H9 (cell line): ENCODE data around the gene WDR20. TPM values are rescaled to one million over a fixed set of nuclear protein-coding genes. Genes with fewer than 3 reads are reported as not detected.

Experiments
- DNase-seq: peaks from one replicate; pipeline ENCODE4 v3.0.0-alpha.2; 2017
- H2AFZ ChIP-seq: one replicate; pipeline ENCODE4 v1.6.1; 2013; ENCODE audit warnings: mild to moderate bottlenecking, low read length, control low read depth, moderate library complexity
- H2AK5ac ChIP-seq: 2 replicates; pipeline ENCODE4 v1.6.1; 2013; ENCODE audit warnings: low read length, control low read depth, mixed read lengths; ENCODE audit not compliant: insufficient read length
- H2BK120ac ChIP-seq: one replicate; pipeline ENCODE4 v1.6.1; 2013; ENCODE audit warnings: low read depth, mild to moderate bottlenecking, low read length, control low read depth, inconsistent platforms; ENCODE audit not compliant: poor library complexity, severe bottlenecking
- H2BK12ac ChIP-seq: 2 replicates; pipeline ENCODE4 v1.6.1; 2013; ENCODE audit warnings: low read length, control low read depth, mixed read lengths, low read depth; ENCODE audit not compliant: insufficient read length
- H2BK15ac ChIP-seq: 2 replicates; pipeline ENCODE4 v1.6.1; 2013; ENCODE audit warnings: low read depth, low read length, control low read depth
- H2BK20ac ChIP-seq: one replicate; pipeline ENCODE4 v1.6.1; 2013; ENCODE audit warnings: low read depth, mild to moderate bottlenecking, low read length, control low read depth, inconsistent platforms; ENCODE audit not compliant: poor library complexity, severe bottlenecking
- H2BK5ac ChIP-seq: 2 replicates; pipeline ENCODE4 v1.6.1; 2013; ENCODE audit warnings: low read length, control low read depth, mixed read lengths; ENCODE audit not compliant: insufficient read length
- H3K14ac ChIP-seq: 2 replicates; pipeline ENCODE4 v1.6.1; 2013; ENCODE audit warnings: low read length, control low read depth; ENCODE audit not compliant: insufficient read depth
- H3K18ac ChIP-seq: 2 replicates; pipeline ENCODE4 v1.6.1; 2013; ENCODE audit warnings: low read depth, mild to moderate bottlenecking, mixed read lengths, low read length, control low read depth; ENCODE audit not compliant: insufficient read length
- H3K23ac ChIP-seq: 2 replicates; pipeline ENCODE4 v1.6.1; 2013; ENCODE audit warnings: low read length, control low read depth, mixed read lengths, low read depth; ENCODE audit not compliant: insufficient read length
- H3K23me2 ChIP-seq: 2 replicates; pipeline ENCODE4 v1.6.1; 2013; ENCODE audit warnings: low read depth, mild to moderate bottlenecking, mixed read lengths, low read length, control low read depth; ENCODE audit not compliant: insufficient read length, poor library complexity, severe bottlenecking
- H3K27ac ChIP-seq: 2 replicates; pipeline ENCODE4 v1.5.1; 2013; ENCODE audit warnings: low read length, control low read depth, mixed read lengths, low read depth; ENCODE audit not compliant: insufficient read length
- H3K27me3 ChIP-seq: 2 replicates; pipeline ENCODE4 v1.6.1; 2013; ENCODE audit warnings: low read length, control low read depth, inconsistent platforms; ENCODE audit not compliant: insufficient read depth
- H3K4ac ChIP-seq: 2 replicates; pipeline ENCODE4 v1.6.1; 2013; ENCODE audit warnings: low read depth, mild to moderate bottlenecking, control low read depth, inconsistent platforms, low read length, moderate library complexity
- H3K4me1 ChIP-seq: 2 replicates; pipeline ENCODE4 v1.6.1; 2013; ENCODE audit warnings: low read length, control low read depth, inconsistent platforms; ENCODE audit not compliant: insufficient read depth
- H3K4me2 ChIP-seq: 2 replicates; pipeline ENCODE4 v1.6.1; 2013; ENCODE audit warnings: low read length, control low read depth, mixed read lengths; ENCODE audit not compliant: insufficient read length, insufficient read depth
- H3K56ac ChIP-seq: 2 replicates; pipeline ENCODE4 v1.6.1; 2013; ENCODE audit warnings: low read depth, mild to moderate bottlenecking, mixed read lengths, low read length, control low read depth; ENCODE audit not compliant: insufficient read length
- H3K79me1 ChIP-seq: 2 replicates; pipeline ENCODE4 v1.6.1; 2013; ENCODE audit warnings: low read depth, mild to moderate bottlenecking, moderate library complexity, low read length, control low read depth, inconsistent platforms; ENCODE audit not compliant: insufficient read depth, poor library complexity, severe bottlenecking
- H3K79me2 ChIP-seq: 2 replicates; pipeline ENCODE4 v1.6.1; 2013; ENCODE audit warnings: low read length, control low read depth, inconsistent platforms; ENCODE audit not compliant: insufficient read depth
- H3K9ac ChIP-seq: 2 replicates; pipeline ENCODE4 v1.6.1; 2013; ENCODE audit warnings: low read length, control low read depth, mixed read lengths; ENCODE audit not compliant: insufficient read length; ENCODE audit errors: extremely low read depth
- H3K9me3 ChIP-seq: one replicate; pipeline ENCODE4 v1.6.1; 2013; ENCODE audit warnings: low read depth, low read length, inconsistent platforms; ENCODE audit not compliant: control insufficient read depth
- H3T11ph ChIP-seq: one replicate; pipeline ENCODE4 v1.6.1; 2013; ENCODE audit warnings: mild to moderate bottlenecking, low read length, control low read depth, inconsistent platforms
- H4K20me1 ChIP-seq: one replicate; pipeline ENCODE4 v1.6.1; 2013; ENCODE audit not compliant: control insufficient read depth, insufficient read length, insufficient read depth
- H4K5ac ChIP-seq: 2 replicates; pipeline ENCODE4 v1.6.1; 2013; ENCODE audit warnings: low read depth, mild to moderate bottlenecking, mixed read lengths, low read length, control low read depth; ENCODE audit not compliant: insufficient read length
- H4K8ac ChIP-seq: replicated peaks from 2 replicates; pipeline ENCODE4 v1.6.1; 2013; ENCODE audit warnings: low read length, control low read depth, mixed read lengths, low read depth; ENCODE audit not compliant: insufficient read length
- H4K91ac ChIP-seq: 2 replicates; pipeline ENCODE4 v1.6.1; 2013; ENCODE audit warnings: low read depth, mild to moderate bottlenecking, moderate library complexity, mixed read lengths, low read length, control low read depth; ENCODE audit not compliant: insufficient read length
- H3K27ac Mint-ChIP-seq, 3 experiments: 2 replicates in 2 of 3; 3 replicates in 1 of 3; pipeline ENCODE4 v1.8.0; 2020 to 2021; ENCODE audit warnings: mixed read lengths in 3 of 3, mild to moderate bottlenecking in 1 of 3, moderate library complexity in 1 of 3
- H3K27me3 Mint-ChIP-seq: 2 replicates; pipeline ENCODE4 v1.8.0; 2021; ENCODE audit warnings: low read depth, mild to moderate bottlenecking, moderate library complexity, mixed read lengths
- H3K36me3 Mint-ChIP-seq, 3 experiments: 2 replicates in 2 of 3; 3 replicates in 1 of 3; pipeline ENCODE4 v1.8.0; 2020 to 2021; ENCODE audit warnings: low read depth in 3 of 3, mixed read lengths in 3 of 3; ENCODE audit not compliant: insufficient read depth in 1 of 3
- H3K4me1 Mint-ChIP-seq, 2 experiments: 2 replicates each; pipeline ENCODE4 v1.8.0; 2020; ENCODE audit warnings: mixed read lengths in 2 of 2
- H3K4me3 Mint-ChIP-seq, 2 experiments: 2 replicates in 1 of 2; 3 replicates in 1 of 2; pipeline ENCODE4 v1.8.0; 2020 to 2021; ENCODE audit warnings: mild to moderate bottlenecking in 2 of 2, mixed read lengths in 2 of 2, moderate library complexity in 1 of 2
- H3K9me3 Mint-ChIP-seq, 2 experiments: 2 replicates in 1 of 2; 3 replicates in 1 of 2; pipeline ENCODE4 v1.8.0; 2020; ENCODE audit warnings: mild to moderate bottlenecking in 2 of 2, mixed read lengths in 2 of 2, moderate library complexity in 1 of 2
- WGBS: extraction: QIAGEN DNeasy Blood & Tissue Kit; methylation state at CpG from one replicate; pipeline ENCODE4 v1.1.7; 2013; ENCODE audit warnings: missing lambda C conversion rate, low lambda C conversion rate, mixed read lengths; ENCODE audit not compliant: insufficient read length; ENCODE audit errors: extremely low coverage; 5-methylcytosine and 5-hydroxymethylcytosine counted together
- total RNA-seq: library from RNA; stranded (reverse); gene quantifications from 2 replicates; pipeline ENCODE4 v1.2.1, GENCODE V29; 2021
- TF ChIP-seq, protein P1 (sequence below): fragments of 200-600 bp; sonication (generic); conservative IDR thresholded peaks from 3 replicates; pipeline ENCODE4 v1.8.0; 2021; ENCODE audit warnings: antibody characterized with exemption, mild to moderate bottlenecking

WDR20 gene
- total RNA-seq, 1 experiment from 2014 or later, result 31.6 TPM

DNA sequence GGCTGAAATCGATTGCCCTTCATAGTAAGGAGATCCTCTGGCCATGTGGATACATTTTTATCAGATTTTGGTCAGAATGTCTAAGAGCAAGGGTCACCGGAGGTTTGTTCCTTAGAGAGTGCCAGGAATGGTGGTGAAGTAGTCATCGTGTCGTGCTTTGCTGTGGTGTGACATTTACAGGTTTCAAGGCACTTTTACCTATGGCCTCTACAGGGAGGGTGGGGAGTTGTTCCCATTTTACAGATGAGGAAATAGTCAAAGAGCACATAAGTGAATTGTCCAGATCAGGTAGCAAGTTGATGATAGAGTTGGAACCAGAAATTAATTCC, 57.2 kb downstream of the WDR20 start:
- no peak overlapping the region for H2BK5ac ChIP-seq
- no peak overlapping the region for H3T11ph ChIP-seq
- DNase-seq, result no peak
- H3K9ac ChIP-seq, result no peak overlapping the region
- H2AFZ ChIP-seq, result no peak overlapping the region
- H3K79me2 ChIP-seq, result no peaks in the 10 kb centered on the region
- Mint-ChIP-seq H3K4me3 (no peak overlapping the region), H3K27me3 (no peaks in the 10 kb centered on the region), H3K4me1 (peaks cover 25 to 26% of the 10 kb centered on the region in 2 experiments), H3K9me3 (no peaks in the 10 kb centered on the region), H3K27ac (no peak overlapping the region; a peak in 1 of 7 replicates), H3K36me3 (peaks cover 9 to 40% (median 29%) of the 10 kb centered on the region in 3 experiments; a peak in 6 of 7 replicates)
- H3K14ac ChIP-seq, result no peak overlapping the region
- H3K18ac ChIP-seq, result no peak overlapping the region
- H3K56ac ChIP-seq, result no peak overlapping the region
- H3K4ac ChIP-seq, result no peak overlapping the region
- no CpG with 5 or more reads among the region's 4 CpGs for WGBS
- no peak overlapping the region for H2BK20ac ChIP-seq
- H2AK5ac ChIP-seq, result no peak overlapping the region
- H4K8ac ChIP-seq, result no peak overlapping the region
- TF ChIP-seq, protein P1, sequence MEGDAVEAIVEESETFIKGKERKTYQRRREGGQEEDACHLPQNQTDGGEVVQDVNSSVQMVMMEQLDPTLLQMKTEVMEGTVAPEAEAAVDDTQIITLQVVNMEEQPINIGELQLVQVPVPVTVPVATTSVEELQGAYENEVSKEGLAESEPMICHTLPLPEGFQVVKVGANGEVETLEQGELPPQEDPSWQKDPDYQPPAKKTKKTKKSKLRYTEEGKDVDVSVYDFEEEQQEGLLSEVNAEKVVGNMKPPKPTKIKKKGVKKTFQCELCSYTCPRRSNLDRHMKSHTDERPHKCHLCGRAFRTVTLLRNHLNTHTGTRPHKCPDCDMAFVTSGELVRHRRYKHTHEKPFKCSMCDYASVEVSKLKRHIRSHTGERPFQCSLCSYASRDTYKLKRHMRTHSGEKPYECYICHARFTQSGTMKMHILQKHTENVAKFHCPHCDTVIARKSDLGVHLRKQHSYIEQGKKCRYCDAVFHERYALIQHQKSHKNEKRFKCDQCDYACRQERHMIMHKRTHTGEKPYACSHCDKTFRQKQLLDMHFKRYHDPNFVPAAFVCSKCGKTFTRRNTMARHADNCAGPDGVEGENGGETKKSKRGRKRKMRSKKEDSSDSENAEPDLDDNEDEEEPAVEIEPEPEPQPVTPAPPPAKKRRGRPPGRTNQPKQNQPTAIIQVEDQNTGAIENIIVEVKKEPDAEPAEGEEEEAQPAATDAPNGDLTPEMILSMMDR, result no peak
- H3K27me3 ChIP-seq, result no peaks in the 10 kb centered on the region
- no peak overlapping the region for H2BK12ac ChIP-seq
- H3K79me1 ChIP-seq, result peaks cover 4% of the 10 kb centered on the region
- H3K4me1 ChIP-seq, result peaks cover 2% of the 10 kb centered on the region; the same call in 1 of the 2 replicates
- no peak overlapping the region for H4K91ac ChIP-seq
- H3K9me3 ChIP-seq, result no peaks in the 10 kb centered on the region
- H3K23me2 ChIP-seq, result no peaks in the 10 kb centered on the region
- H4K20me1 ChIP-seq, result no peaks in the 10 kb centered on the region
- H3K27ac ChIP-seq, result no peak overlapping the region
- no peak overlapping the region for H3K23ac ChIP-seq
- no peak overlapping the region for H4K5ac ChIP-seq
- no peak overlapping the region for H3K4me2 ChIP-seq
- H2BK120ac ChIP-seq, result no peak overlapping the region
- H2BK15ac ChIP-seq, result no peak overlapping the region
